NCI-H748 (cell line): Measurements from ENCODE around the gene KIF18A.
A peak's percentile ranks its signal among the peaks of the same experiment; 100 is the strongest.
"Not testable (repeated sequence)": the region's sequence is repeated elsewhere in the genome, so short reads cannot be mapped to it uniquely, and the experiment has no call there.

Experiments
- DNase-seq: peaks from one replicate; lab custom pipeline; 2025; ENCODE audit not compliant: unreplicated experiment; lab: John Stamatoyannopoulos, UW

Gene KIF18A

GRCh38 chr11:28107750-28108618 lies at the start of gene KIF18A, which contains the start of gene METTL15:
TSS of gene KIF18A (minus strand) at chr11:28108156. CDS start at chr11:28097947, 10,209 bp downstream.
TSS of gene METTL15 (plus strand) at chr11:28108388. CDS start at chr11:28113335, 4,947 bp downstream.
- DNase-seq = peak; percentile 100

- no peak for DNase-seq
Measured at GRCh38 chr11:28153586-28153985, 45.6 kb upstream of the KIF18A start.

- no peak for DNase-seq
Measured at GRCh38 chr11:28152743-28153142, 44.8 kb upstream of the KIF18A start.

GRCh38 chr11:28146123-28146751 lies 38.3 kb upstream of the KIF18A start:
- no peak for DNase-seq

- no peak for DNase-seq
Measured at GRCh38 chr11:28144808-28145207, 36.9 kb upstream of the KIF18A start.

- DNase-seq = no peak
Measured at GRCh38 chr11:28142724-28143123, 34.8 kb upstream of the KIF18A start.

GRCh38 chr11:28140689-28141455 lies 32.9 kb upstream of the KIF18A start:
- no peak for DNase-seq

GRCh38 chr11:28139841-28140415 lies 32.0 kb upstream of the KIF18A start:
- no peak for DNase-seq

- no peak for DNase-seq
Measured at GRCh38 chr11:28137832-28138231, 29.9 kb upstream of the KIF18A start.

- DNase-seq = no peak
Measured at GRCh38 chr11:28137366-28137765, 29.4 kb upstream of the KIF18A start.

- DNase-seq = not testable (repeated sequence)
Measured at GRCh38 chr11:28136157-28136556, 28.2 kb upstream of the KIF18A start.

GRCh38 chr11:28133146-28133545 lies 25.2 kb upstream of the KIF18A start:
- DNase-seq = no peak

GRCh38 chr11:28132548-28132947 lies 24.6 kb upstream of the KIF18A start:
- no peak for DNase-seq

- DNase-seq = no peak
Measured at GRCh38 chr11:28123151-28123581, 15.2 kb upstream of the KIF18A start.

- DNase-seq = no peak
Measured at GRCh38 chr11:28117712-28118111, 9.8 kb upstream of the KIF18A start.

- DNase-seq = no peak
Measured at GRCh38 chr11:28114731-28115130, 6.8 kb upstream of the KIF18A start.

- DNase-seq = no peak
Measured at GRCh38 chr11:28114116-28114515, 6.2 kb upstream of the KIF18A start.

- peak; percentile 32 for DNase-seq
Measured at GRCh38 chr11:28110821-28111200, 2.9 kb upstream of the KIF18A start.

GRCh38 chr11:28110108-28110820 lies 2.3 kb upstream of the KIF18A start:
- DNase-seq = peak; percentile 83

GRCh38 chr11:28108958-28109357 lies 1.0 kb upstream of the KIF18A start:
- DNase-seq = no peak
